Activated CD8-positive, alpha-beta memory T cell treated with anti-CD3 and anti-CD28 coated beads, Interleukin-2, amount 10 ng/mL, durations not matched to agents 7 days and 5 days (primary cell): Measurements from ENCODE around the gene RNLS. TPM values are rescaled to one million over a fixed set of nuclear protein-coding genes. Genes with fewer than 3 reads are reported as not detected.
A peak's percentile ranks its signal among the peaks of the same experiment; 100 is the strongest.
"Not testable (repeated sequence)": the region's sequence is repeated elsewhere in the genome, so short reads cannot be mapped to it uniquely, and the experiment has no call there.

ENCODE experiments used
- ATAC-seq: fragments of 150-1000 bp; cut with Tn5 transposase; one replicate; pipeline ENCODE4 v1.10.0; 2021; ENCODE audit warnings: moderate library complexity
- CTCF ChIA-PET: fragments of 350-600 bp; sonication (Branson Sonifier 250); formaldehyde crosslinking; loops from one replicate; lab custom pipeline; 2021; ENCODE audit warnings: antibody characterized with exemption; lab: Charles Lee
- DNase-seq: peaks from one replicate; pipeline ENCODE4 v3.0.0-alpha.2; 2020
- H3K27ac Mint-ChIP-seq: one replicate; pipeline ENCODE4 v1.8.0; 2021; ENCODE audit warnings: mild to moderate bottlenecking, mixed read lengths
- H3K27me3 Mint-ChIP-seq: one replicate; pipeline ENCODE4 v1.8.0; 2021; ENCODE audit warnings: mixed read lengths
- H3K36me3 Mint-ChIP-seq: one replicate; pipeline ENCODE4 v1.8.0; 2021; ENCODE audit warnings: mild to moderate bottlenecking, mixed read lengths
- H3K4me1 Mint-ChIP-seq: one replicate; pipeline ENCODE4 v1.8.0; 2021; ENCODE audit warnings: mixed read lengths
- H3K4me3 Mint-ChIP-seq: one replicate; pipeline ENCODE4 v1.8.0; 2021; ENCODE audit warnings: mild to moderate bottlenecking, moderate library complexity, mixed read lengths
- H3K9me3 Mint-ChIP-seq: one replicate; pipeline ENCODE4 v1.8.0; 2022; ENCODE audit warnings: low read depth, mixed read lengths
- total RNA-seq, 2 experiments: library from RNA; stranded (reverse); gene quantifications; one replicate each; pipeline ENCODE4 v1.2.3, GENCODE V29; 2021

Gene RNLS
- total RNA-seq, 2 experiments from 2014 or later = 2.9 to 3.7 TPM

DNA sequence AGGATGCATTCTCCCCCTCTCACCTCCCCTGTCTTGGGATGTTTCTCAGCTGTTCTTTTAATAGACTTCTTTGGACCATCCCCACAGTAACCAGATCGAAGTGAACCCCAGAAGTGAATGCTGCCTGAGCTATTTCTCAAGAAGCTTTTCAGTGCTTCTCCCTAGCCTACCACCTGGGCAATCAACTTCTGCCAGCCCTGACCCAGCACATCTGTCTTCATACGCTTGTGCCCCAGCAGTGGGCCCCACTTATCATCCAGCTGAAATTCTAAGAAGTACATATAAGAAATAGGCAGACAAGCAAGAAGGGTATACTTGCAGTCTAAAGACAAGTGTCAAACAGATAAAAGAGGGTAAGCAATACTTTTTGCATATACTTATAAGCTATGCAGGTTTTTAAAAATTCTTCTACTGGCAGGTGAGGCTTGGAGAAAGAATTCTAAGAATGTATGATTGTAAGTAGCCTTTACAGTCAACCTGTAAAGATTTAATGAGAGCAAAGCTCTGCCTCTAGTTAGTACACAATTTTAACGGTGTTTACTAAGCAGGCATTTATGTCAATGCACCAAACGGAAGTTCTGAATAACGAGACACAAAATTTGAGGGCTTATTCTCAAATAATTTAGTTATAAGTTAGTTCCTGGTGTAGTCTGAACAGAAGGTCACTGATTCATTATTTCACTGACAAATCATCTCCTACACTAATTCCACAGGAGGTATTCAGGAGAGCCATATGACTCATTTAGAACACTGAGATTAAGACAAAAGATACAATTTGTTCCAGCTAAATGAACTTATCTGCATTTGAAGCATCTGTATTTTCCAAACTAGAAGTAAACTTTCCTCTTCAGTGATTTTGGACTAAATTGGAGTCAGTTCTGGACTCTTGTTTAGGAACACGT lies 83.3 kb downstream of the RNLS start:
- no peaks in the 10 kb centered on the region for H3K9me3 Mint-ChIP-seq
- H3K27ac Mint-ChIP-seq = no peak overlapping the region
- ATAC-seq (no peak), DNase-seq (no peak)
- H3K4me3 Mint-ChIP-seq = no peak overlapping the region
- CTCF ChIA-PET = no interaction called here
- H3K27me3 Mint-ChIP-seq = no peaks in the 10 kb centered on the region
- H3K36me3 Mint-ChIP-seq = peaks cover 3% of the 10 kb centered on the region
- no peaks in the 10 kb centered on the region for H3K4me1 Mint-ChIP-seq

DNA sequence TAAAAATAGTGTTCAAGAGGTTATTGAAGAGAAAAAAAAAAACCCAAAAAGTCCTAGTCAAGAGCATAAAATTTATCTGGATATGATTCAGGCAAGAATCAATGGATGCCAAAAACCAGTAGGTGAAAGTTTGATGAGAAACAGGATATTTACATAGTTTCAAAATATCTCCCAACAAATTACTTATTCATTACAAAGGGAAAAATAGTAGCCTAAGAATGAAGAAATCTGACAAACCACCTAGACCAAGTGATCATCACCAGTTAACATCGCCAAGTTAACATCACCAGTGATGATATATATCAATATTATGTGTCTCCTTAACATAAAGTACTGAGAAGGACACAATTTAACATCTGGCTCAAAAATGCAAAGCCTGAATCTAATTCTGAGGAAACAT lies 85.2 kb downstream of the RNLS start:
- H3K9me3 Mint-ChIP-seq = no peaks in the 10 kb centered on the region
- H3K4me1 Mint-ChIP-seq = no peaks in the 10 kb centered on the region
- H3K27me3 Mint-ChIP-seq = no peaks in the 10 kb centered on the region
- DNase-seq (no peak), ATAC-seq (no peak)
- no peak overlapping the region for H3K4me3 Mint-ChIP-seq
- CTCF ChIA-PET = no interaction called here
- H3K36me3 Mint-ChIP-seq = peaks cover 3% of the 10 kb centered on the region
- no peak overlapping the region for H3K27ac Mint-ChIP-seq

DNA sequence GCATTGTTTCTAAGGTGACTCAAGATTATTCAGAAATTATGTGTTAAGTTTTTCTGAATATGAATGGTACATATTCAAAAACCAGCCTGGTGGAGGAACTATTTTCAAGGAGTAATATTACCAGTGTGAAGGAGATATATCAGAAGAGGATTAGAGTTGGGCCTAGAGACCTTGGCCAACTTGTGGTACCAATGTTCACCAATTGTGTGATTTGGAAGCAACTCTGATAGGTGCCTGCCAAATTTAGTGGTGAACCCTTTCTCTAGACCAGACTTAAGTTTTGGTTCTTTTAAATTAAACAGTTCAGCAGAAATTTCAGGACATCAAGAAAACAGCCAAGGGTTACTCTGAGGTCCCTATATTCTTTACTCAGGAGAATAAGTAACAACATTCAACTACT lies 88.6 kb downstream of the RNLS start:
- DNase-seq = no peak
- H3K4me3 Mint-ChIP-seq = no peak overlapping the region
- CTCF ChIA-PET = no interaction called here
- ATAC-seq = no peak
- H3K9me3 Mint-ChIP-seq = no peaks in the 10 kb centered on the region
- H3K36me3 Mint-ChIP-seq = peaks cover 3% of the 10 kb centered on the region
- H3K27ac Mint-ChIP-seq = no peak overlapping the region
- H3K4me1 Mint-ChIP-seq = peaks cover 13% of the 10 kb centered on the region
- no peaks in the 10 kb centered on the region for H3K27me3 Mint-ChIP-seq

DNA sequence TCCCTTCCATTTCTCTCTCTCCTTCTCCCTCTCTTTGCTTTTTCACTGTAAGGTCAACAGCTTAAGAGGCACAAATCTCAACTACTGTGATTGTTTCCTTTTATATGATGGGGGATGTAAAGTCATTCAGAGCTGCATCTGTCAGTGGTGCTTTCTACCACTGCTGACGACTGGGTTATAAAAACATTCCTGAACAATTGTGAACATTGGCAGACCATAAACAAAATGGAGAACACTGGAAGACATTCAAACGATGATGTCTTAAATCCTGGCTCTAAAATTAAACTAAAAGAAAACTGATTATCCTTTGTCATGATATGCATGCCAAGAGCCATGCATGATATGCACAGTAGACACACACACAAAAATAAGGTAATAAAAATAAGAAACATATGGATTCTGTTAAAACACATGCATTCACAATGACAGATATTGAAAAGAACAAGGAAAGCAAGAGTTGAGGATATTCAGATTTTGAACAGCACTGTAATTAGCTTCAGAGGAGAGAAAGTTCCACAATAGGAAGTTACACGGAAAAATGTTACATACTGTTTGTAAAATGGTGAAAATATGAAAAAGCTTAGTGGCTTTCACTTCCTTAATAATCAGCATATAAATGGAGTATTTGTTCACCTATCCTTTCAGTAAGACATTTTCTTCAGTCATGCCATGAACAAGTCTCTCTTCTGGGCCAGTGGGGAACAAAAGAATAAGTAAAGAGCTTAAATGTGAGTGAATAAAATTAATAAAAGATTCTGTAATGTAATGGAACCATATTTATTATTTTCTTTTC lies 89.2 kb downstream of the RNLS start:
- H3K9me3 Mint-ChIP-seq = no peaks in the 10 kb centered on the region
- peaks cover 20% of the 10 kb centered on the region for H3K4me1 Mint-ChIP-seq
- DNase-seq (no peak), ATAC-seq (no peak)
- H3K4me3 Mint-ChIP-seq = no peak overlapping the region
- peaks cover 3% of the 10 kb centered on the region for H3K36me3 Mint-ChIP-seq
- CTCF ChIA-PET = no interaction called here
- no peaks in the 10 kb centered on the region for H3K27me3 Mint-ChIP-seq
- H3K27ac Mint-ChIP-seq = no peak overlapping the region

DNA sequence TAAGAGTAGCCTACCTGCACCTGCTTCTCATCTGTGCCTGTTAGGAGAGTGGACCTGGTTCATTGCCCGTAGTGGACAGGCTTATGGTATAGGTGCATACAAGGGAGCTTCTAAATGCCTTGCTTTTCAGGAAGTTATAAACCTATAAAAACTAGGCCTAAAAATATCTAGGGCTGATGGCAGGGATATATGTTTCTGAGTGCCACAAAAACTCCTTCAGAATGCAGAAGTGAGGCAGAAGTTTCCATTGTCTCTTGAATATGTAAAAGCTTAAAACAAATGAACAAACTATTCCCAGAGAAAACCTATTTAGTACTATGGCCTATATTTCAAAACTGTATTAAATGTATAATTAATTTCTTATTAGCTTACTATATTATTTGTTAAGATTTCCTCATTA lies 91.8 kb downstream of the RNLS start:
- Mint-ChIP-seq H3K4me1 (peaks cover 20% of the 10 kb centered on the region), H3K36me3 (peaks cover 3% of the 10 kb centered on the region), H3K9me3 (peaks cover 3% of the 10 kb centered on the region), H3K27me3 (no peaks in the 10 kb centered on the region), H3K4me3 (no peak overlapping the region), H3K27ac (no peak overlapping the region)
- no peak for ATAC-seq
- no peak for DNase-seq
- CTCF ChIA-PET = no interaction called here

DNA sequence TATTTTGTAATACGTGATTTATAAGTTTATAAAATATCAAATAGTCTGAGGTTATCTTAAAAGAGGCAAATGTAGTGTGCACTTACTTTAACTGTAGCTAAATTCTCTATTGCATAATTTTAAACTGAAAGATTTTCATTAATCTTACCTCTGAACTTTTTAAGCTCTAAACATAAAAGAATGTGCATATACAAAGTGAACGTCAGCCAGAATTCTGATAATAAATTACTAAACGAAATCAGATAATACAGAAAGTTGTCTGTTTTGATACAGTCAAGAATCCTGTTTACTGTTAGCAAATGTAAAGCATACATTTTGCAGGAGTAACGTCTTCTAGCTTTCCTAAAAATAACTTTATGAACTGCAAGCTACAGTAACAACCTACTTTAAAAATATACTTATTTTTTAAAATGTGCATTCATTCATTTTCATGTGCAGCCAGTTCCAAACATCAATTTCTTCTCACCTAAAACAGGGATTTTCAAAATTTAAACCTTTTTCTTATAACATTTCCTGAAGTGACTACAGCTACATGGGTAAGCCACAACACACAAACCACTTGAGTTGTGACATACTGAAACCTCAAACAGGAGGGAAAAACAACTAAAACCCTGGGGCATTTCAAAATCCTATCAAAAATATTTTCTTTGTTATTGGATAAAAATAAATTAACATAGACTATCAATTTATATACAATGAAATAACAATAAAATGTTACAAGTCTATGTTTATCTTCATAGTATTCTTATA lies 92.7 kb downstream of the RNLS start:
- CTCF ChIA-PET = interaction anchor here (0.5 to 1.2 kb wide), 3 partner anchors 11 to 376 kb away, joined by 3 to 4 read pairs (median 3); no protein-coding TSS in a partner anchor
- Mint-ChIP-seq H3K27me3 (no peaks in the 10 kb centered on the region), H3K9me3 (peaks cover 3% of the 10 kb centered on the region), H3K27ac (no peak overlapping the region), H3K4me3 (no peak overlapping the region), H3K36me3 (peaks cover 4% of the 10 kb centered on the region), H3K4me1 (peaks cover 20% of the 10 kb centered on the region)
- DNase-seq (peak; percentile 44), ATAC-seq (no peak)

DNA sequence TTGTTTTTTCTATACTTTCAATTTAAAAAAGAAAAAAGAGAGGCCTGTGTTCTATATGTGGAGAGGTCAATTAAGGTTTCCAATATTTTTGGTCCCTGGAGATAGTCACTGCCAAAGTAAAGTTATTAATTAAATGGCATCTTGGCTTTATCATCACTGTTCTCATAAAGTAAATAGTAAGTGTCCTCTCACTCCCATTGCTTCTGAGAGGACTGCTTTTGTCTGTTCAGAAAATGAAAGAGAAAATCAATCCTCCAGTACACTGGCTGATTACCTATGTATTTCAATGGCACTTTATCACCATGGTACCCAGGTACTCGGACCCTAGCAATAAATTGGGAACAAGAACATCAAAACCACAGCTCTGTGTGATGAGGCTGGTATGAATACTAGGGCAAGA lies 94.0 kb downstream of the RNLS start:
- DNase-seq (no peak), ATAC-seq (no peak)
- no peak overlapping the region for H3K4me3 Mint-ChIP-seq
- peaks cover 3% of the 10 kb centered on the region for H3K9me3 Mint-ChIP-seq
- H3K4me1 Mint-ChIP-seq = peaks cover 20% of the 10 kb centered on the region
- H3K36me3 Mint-ChIP-seq = peaks cover 4% of the 10 kb centered on the region
- CTCF ChIA-PET = no interaction called here
- no peak overlapping the region for H3K27ac Mint-ChIP-seq
- no peaks in the 10 kb centered on the region for H3K27me3 Mint-ChIP-seq

DNA sequence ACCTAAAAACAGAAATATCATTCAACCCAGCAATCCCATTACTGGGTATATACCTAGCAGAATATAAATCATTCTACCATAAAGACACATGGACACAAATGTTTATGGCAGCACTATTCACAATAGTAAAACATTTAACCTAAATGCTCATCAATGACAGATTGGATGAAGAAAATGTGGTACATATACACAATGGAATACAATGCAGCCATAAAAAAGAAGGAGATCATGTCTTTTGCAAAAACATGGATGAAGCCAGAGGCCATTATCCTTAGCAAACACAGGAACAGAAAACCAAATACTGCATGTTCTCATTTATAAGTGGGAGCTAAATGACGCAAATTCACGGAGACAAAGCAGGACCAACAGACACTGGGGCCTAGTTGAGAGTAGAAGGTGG lies 96.3 kb downstream of the RNLS start:
- ATAC-seq, H3K4me3 Mint-ChIP-seq, H3K27ac Mint-ChIP-seq, H3K36me3 Mint-ChIP-seq, CTCF ChIA-PET, H3K9me3 Mint-ChIP-seq, H3K27me3 Mint-ChIP-seq, DNase-seq: not testable (repeated sequence)
- H3K4me1 Mint-ChIP-seq = peaks cover 20% of the 10 kb centered on the region

DNA sequence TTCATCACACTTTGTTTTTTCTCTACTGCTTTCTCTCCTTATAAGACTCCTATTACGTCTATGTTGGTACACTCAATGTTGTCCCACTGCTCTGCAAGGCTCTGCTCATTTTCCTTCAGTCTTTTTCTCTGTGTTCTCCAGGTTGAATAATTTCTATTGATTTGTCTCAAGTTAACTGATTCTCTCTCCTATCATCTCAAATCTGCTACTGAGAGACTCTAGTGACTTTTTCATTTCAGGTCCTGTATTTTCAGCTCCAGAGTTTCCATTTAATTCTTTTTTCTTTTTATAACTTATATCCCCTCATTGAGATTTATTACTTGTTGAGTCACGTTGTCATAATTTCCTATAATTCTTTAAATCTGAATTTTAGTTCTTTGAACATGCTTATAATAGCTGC lies 100.9 kb downstream of the RNLS start:
- peaks cover 1% of the 10 kb centered on the region for H3K36me3 Mint-ChIP-seq
- CTCF ChIA-PET = no interaction called here

DNA sequence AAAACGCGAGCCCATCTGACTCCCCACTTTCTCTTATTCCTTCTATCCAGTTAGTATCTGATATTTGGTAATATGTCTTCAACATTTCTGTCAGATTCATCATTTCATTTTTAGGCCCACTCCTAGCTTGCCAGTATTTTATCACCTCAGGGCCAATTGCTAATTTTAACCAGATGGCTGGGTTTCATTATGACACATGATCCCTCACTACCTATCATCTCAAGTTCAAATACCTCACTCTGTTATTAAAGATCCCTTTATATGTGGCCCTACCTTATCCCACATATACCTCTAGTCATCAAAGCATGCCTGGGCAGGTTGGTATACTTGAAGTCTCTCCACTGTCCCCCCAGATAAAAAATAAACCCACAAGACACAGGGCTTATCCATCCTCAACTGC lies 104.9 kb downstream of the RNLS start:
- ATAC-seq (no peak), DNase-seq (no peak)
- no peaks in the 10 kb centered on the region for H3K4me1 Mint-ChIP-seq
- CTCF ChIA-PET = no interaction called here
- H3K4me3 Mint-ChIP-seq = no peak overlapping the region
- no peak overlapping the region for H3K27ac Mint-ChIP-seq
- peaks cover 4% of the 10 kb centered on the region for H3K9me3 Mint-ChIP-seq
- H3K36me3 Mint-ChIP-seq = no peaks in the 10 kb centered on the region
- H3K27me3 Mint-ChIP-seq = no peaks in the 10 kb centered on the region

More for the DNA sequence above, 100.9 kb downstream of the RNLS start:
- H3K4me3 Mint-ChIP-seq = no peak overlapping the region
- no peaks in the 10 kb centered on the region for H3K27me3 Mint-ChIP-seq
- no peak overlapping the region for H3K27ac Mint-ChIP-seq
- peaks cover 7% of the 10 kb centered on the region for H3K9me3 Mint-ChIP-seq
- DNase-seq (no peak), ATAC-seq (no peak)
- H3K4me1 Mint-ChIP-seq = no peaks in the 10 kb centered on the region

DNA sequence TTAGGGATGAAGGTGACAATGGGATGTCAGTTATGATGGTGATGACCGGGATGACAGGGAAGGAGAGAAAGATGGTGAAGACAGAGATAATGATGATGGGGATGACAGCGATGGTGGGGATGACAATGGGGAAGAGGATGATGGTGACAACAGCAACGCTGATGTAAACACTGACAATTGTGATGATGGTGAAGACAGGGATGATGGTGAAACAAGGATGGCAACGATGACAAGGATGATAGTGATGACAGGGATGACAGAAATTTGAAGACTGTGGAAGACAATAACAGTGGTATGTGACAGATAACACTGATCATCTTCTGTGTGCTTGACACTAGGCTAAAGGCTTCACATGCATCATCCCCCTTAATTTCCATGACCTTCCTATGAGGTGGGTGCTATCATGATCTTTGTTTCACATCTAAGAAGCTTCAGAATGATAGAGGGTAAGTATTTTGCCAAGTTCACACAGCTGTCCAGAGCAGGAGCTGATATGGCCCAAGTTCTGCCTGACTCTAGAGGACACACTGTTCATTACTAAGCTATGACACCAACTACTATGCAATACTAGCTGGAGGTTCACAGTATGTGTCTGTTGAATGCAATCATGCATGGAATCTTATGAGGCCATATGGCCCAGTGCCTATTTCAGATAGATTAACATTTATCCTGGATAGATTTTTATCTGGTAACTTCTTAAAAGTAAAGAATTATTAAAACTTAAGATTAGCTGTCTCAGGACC lies 105.6 kb downstream of the RNLS start:
- H3K9me3 Mint-ChIP-seq = peaks cover 4% of the 10 kb centered on the region
- H3K4me3 Mint-ChIP-seq = no peak overlapping the region
- no peak overlapping the region for H3K27ac Mint-ChIP-seq
- CTCF ChIA-PET = no interaction called here
- DNase-seq (no peak), ATAC-seq (no peak)
- H3K36me3 Mint-ChIP-seq = no peaks in the 10 kb centered on the region
- H3K27me3 Mint-ChIP-seq = no peaks in the 10 kb centered on the region
- H3K4me1 Mint-ChIP-seq = no peaks in the 10 kb centered on the region

DNA sequence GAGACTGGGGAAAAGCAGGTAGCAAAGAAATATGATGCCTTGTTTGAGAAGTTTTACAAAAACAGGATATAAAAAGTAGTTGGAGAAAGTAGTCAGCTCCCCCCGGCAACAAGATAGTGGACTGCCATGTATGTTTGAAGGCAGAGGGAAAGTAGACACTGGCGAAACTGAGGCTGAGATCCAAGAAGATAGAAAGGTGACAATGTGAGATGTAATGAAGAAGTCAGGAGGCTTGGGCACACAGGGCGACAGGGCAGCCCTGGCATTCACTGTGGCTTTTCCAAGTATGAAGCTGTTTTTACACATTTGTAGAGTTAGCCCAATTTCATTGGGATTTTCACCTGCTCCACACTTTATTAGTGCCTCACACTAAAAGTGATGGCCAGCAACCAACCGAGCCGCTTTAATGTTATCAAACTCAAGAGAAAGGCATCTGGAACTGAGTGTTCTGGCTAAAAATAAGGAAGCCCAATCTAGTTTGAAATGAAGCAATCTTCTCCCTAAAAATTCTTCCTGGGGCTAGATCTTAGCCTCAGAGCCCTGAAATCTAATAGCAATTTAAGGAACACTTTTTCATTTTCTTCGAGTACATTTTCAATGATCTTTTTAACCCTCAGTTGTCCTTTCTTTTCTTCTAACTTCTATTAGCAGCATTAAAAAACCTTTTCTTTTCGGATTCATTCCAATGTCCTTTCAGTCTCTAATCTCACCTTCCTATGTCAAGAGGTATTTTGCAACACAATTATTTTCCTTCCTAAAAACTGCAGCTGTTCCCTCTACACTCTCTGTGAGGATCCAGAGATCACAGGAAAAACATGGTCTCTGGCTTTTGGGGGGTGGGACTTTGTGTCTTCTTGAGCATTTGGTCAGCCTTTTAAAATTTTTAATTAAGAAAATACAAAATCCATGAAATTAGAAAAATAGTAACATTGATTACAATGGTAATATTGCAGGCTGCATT lies 108.0 kb downstream of the RNLS start:
- no peaks in the 10 kb centered on the region for H3K4me1 Mint-ChIP-seq
- no peaks in the 10 kb centered on the region for H3K36me3 Mint-ChIP-seq
- H3K27ac Mint-ChIP-seq = no peak overlapping the region
- no peak for ATAC-seq
- CTCF ChIA-PET = no interaction called here
- DNase-seq = no peak
- no peak overlapping the region for H3K4me3 Mint-ChIP-seq
- no peaks in the 10 kb centered on the region for H3K27me3 Mint-ChIP-seq
- H3K9me3 Mint-ChIP-seq = no peaks in the 10 kb centered on the region
